Hepatocyte (in vitro differentiated cells): ENCODE results near the gene ATG13. TPM values are rescaled to one million over a fixed set of nuclear protein-coding genes. Genes with fewer than 3 reads are reported as not detected.

Experiments
- DNase-seq: peaks from one replicate; pipeline ENCODE4 v3.0.0-alpha.2; 2016; ENCODE audit warnings: low spot score
- H2AFZ ChIP-seq: fragments of 200-600 bp; sonication (generic); 2 replicates; pipeline ENCODE4 v1.6.0; 2016; ENCODE audit warnings: antibody characterized with exemption, mild to moderate bottlenecking
- H3K27ac ChIP-seq: fragments of 200-600 bp; sonication (generic); 2 replicates; pipeline ENCODE4 v1.5.1; 2016; ENCODE audit warnings: mild to moderate bottlenecking
- H3K27me3 ChIP-seq: fragments of 200-600 bp; sonication (generic); 2 replicates; pipeline ENCODE4 v1.6.1; 2016
- H3K36me3 ChIP-seq: fragments of 200-600 bp; sonication (generic); replicated peaks from 2 replicates; pipeline ENCODE4 v1.5.1; 2016; ENCODE audit warnings: low read depth; ENCODE audit not compliant: insufficient read depth
- H3K4me1 ChIP-seq: fragments of 200-600 bp; sonication (generic); 2 replicates; pipeline ENCODE4 v1.5.1; 2016; ENCODE audit warnings: mild to moderate bottlenecking, moderate library complexity; ENCODE audit not compliant: insufficient read depth
- H3K4me2 ChIP-seq: fragments of 200-600 bp; sonication (generic); 2 replicates; pipeline ENCODE4 v1.6.0; 2016
- H3K4me3 ChIP-seq: fragments of 200-600 bp; sonication (generic); 2 replicates; pipeline ENCODE4 v1.5.1; 2016; ENCODE audit warnings: mild to moderate bottlenecking
- H3K79me2 ChIP-seq: fragments of 200-600 bp; sonication (generic); 2 replicates; pipeline ENCODE4 v1.6.0; 2017; ENCODE audit warnings: mild to moderate bottlenecking
- H3K9me2 ChIP-seq: fragments of 200-600 bp; sonication (generic); replicated peaks from 2 replicates; pipeline ENCODE4 v1.6.0; 2017; ENCODE audit warnings: mild to moderate bottlenecking; ENCODE audit not compliant: insufficient read depth
- H3K9me3 ChIP-seq: fragments of 200-600 bp; sonication (generic); 2 replicates; pipeline ENCODE4 v1.5.1; 2016; ENCODE audit warnings: low read depth, mild to moderate bottlenecking
- H4K20me1 ChIP-seq: fragments of 200-600 bp; sonication (generic); 2 replicates; pipeline ENCODE4 v1.6.0; 2016; ENCODE audit warnings: mild to moderate bottlenecking; ENCODE audit not compliant: insufficient read depth, poor library complexity, severe bottlenecking
- CTCF ChIP-seq: fragments of 200-600 bp; sonication (generic); IDR thresholded peaks from 2 replicates; pipeline ENCODE4 v1.5.1; 2016; ENCODE audit warnings: antibody characterized with exemption, mild to moderate bottlenecking; ENCODE audit not compliant: poor library complexity
- EZH2 ChIP-seq: fragments of 200-600 bp; sonication (generic); IDR thresholded peaks from 2 replicates; pipeline ENCODE4 v1.6.1; 2016; ENCODE audit warnings: antibody characterized with exemption, mild to moderate bottlenecking, borderline replicate concordance
- EZH2phosphoT487 ChIP-seq: fragments of 200-600 bp; sonication (generic); IDR thresholded peaks from one replicate; pipeline ENCODE4 v1.6.1; 2018; ENCODE audit warnings: antibody characterized with exemption, mild to moderate bottlenecking, low read depth, moderate library complexity; ENCODE audit not compliant: unreplicated experiment, severe bottlenecking
- WGBS: methylation state at CpG from one replicate; pipeline ENCODE4 v1.1.6; 2016; ENCODE audit warnings: low lambda C conversion rate; ENCODE audit errors: missing lambda C conversion rate; 5-methylcytosine and 5-hydroxymethylcytosine counted together
- polyA plus RNA-seq: library from polyadenylated mRNA; unstranded; fragments of >200 nt; fragmentation: Nextera tagmentation; extraction: Ambion mirVana; gene quantifications from 2 replicates; pipeline ENCODE4 v1.2.1, GENCODE V29; 2016
- total RNA-seq: library from RNA; depleted of rRNA; stranded (reverse); fragments of >200 nt; gene quantifications from 2 replicates; pipeline ENCODE4 v1.2.3, GENCODE V29; 2014

The ATG13 gene
- total and polyA plus RNA-seq, 2 experiments from 2014 or later = 50.9 to 60.8 TPM

- H3K36me3 ChIP-seq = no peaks in the 10 kb centered on the region
- no peak overlapping the region for H2AFZ ChIP-seq
These were observed 75.1 kb downstream of the ATG13 start for GRCh38 chr11:46692450-46692849.

DNA sequence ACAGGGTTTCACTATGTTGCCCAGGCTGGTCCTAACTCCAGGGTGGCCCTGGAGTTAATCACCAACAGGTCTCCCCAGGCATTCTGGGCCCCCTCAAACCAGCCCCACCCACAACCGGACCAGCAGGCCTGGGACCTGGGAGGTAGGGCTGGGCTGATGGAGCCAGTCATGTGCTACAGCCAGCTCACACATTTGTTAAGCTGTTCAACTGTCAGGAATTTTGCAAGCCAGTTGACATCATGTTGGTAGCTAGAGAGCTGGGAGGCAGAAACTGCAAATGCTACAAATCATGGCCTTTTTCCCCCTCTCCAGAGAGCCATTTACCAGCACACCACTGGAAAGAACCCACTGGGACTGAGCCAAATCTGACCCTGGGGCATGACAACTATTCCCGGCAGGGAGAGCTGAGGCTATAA lies 76.3 kb downstream of the ATG13 start:
- no peaks in the 10 kb centered on the region for H3K27me3 ChIP-seq
- no peaks in the 10 kb centered on the region for H3K9me2 ChIP-seq
- no peaks in the 10 kb centered on the region for H3K9me3 ChIP-seq
- H2AFZ ChIP-seq = no peak overlapping the region
- H3K36me3 ChIP-seq = no peaks in the 10 kb centered on the region
- TF ChIP-seq EZH2phosphoT487 (no peak), EZH2 (no peak), CTCF (no peak)
- peak; percentile 39 for DNase-seq
- peaks cover 5% of the 10 kb centered on the region for H4K20me1 ChIP-seq
- no peak overlapping the region for H3K4me3 ChIP-seq
- whole genome bisulfite sequencing = 74% methylated on average over 2 of the region's 2 CpGs
- H3K79me2 ChIP-seq = peaks cover 15% of the 10 kb centered on the region
- H3K4me2 ChIP-seq = no peak overlapping the region
- H3K4me1 ChIP-seq = peaks cover under 1% of the 10 kb centered on the region
- no peak overlapping the region for H3K27ac ChIP-seq

More at GRCh38 chr11:46692450-46692849, 75.1 kb downstream of the ATG13 start:
- 96% methylated on average over 4 of the region's 4 CpGs for WGBS
- no peaks in the 10 kb centered on the region for H3K4me1 ChIP-seq
- no peak for DNase-seq
- no peaks in the 10 kb centered on the region for H4K20me1 ChIP-seq
- no peak overlapping the region for H3K27ac ChIP-seq
- no peaks in the 10 kb centered on the region for H3K9me2 ChIP-seq
- no peaks in the 10 kb centered on the region for H3K27me3 ChIP-seq
- no peaks in the 10 kb centered on the region for H3K9me3 ChIP-seq
- H3K79me2 ChIP-seq = peaks cover 3% of the 10 kb centered on the region
- H3K4me3 ChIP-seq = no peak overlapping the region
- no peak overlapping the region for H3K4me2 ChIP-seq
- TF ChIP-seq CTCF (no peak), EZH2 (no peak), EZH2phosphoT487 (no peak)

DNA sequence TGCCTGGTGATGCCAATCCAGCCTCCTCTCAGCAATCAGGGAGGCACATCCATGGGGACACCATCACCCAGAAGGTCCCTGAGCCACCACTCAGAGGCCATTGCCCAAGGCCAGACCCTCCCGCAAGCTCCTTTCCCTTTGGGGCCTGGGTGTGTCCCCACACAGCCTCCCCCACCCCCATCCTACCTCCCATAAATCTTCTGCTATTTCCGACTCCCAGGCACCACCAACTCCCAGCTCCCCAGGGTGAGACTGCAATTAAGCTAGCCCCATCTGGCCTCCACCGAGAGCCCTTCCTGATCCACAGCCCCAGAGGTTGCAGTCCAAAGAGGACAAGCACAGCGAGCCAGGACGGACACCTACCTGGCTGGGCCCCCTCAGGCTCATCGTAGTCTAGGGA lies 76.7 kb downstream of the ATG13 start:
- Histone ChIP-seq H3K9me2 (no peaks in the 10 kb centered on the region), H3K4me3 (no peak overlapping the region), H3K4me2 (no peak overlapping the region), H3K9me3 (no peaks in the 10 kb centered on the region), H4K20me1 (peaks cover 5% of the 10 kb centered on the region), H3K79me2 (peaks cover 19% of the 10 kb centered on the region), H3K27ac (no peak overlapping the region), H3K4me1 (peaks cover 5% of the 10 kb centered on the region), H2AFZ (no peak overlapping the region), H3K36me3 (no peaks in the 10 kb centered on the region), H3K27me3 (no peaks in the 10 kb centered on the region)
- TF ChIP-seq EZH2phosphoT487 = no peak
- TF ChIP-seq CTCF = no peak
- TF ChIP-seq EZH2 = no peak
- no peak for DNase-seq
- 86% methylated on average over 6 of the region's 6 CpGs for WGBS

DNA sequence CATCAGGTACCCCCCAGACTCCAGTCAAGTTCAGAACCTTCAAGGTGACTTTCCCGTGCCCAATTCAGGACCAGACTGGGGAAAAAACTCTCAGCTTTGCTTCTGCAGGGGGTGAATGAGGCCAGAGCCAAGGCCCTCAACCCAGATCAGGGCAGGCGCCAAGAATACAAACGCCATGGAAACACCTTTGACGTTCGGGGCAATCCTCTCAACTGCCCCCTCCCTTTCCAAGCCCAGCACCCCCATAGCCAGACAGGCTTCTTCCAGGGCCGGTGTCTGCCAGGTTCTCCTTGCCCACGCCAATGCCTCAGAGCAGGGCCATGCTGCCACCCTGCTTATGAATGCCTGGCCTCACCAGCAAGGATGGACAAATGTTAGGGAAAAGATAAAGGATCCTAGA lies 77.3 kb downstream of the ATG13 start:
- Histone ChIP-seq H3K79me2 (peaks cover 25% of the 10 kb centered on the region), H3K4me1 (peaks cover 9% of the 10 kb centered on the region)
- TF ChIP-seq EZH2 (no peak), CTCF (no peak), EZH2phosphoT487 (no peak)

More for the DNA sequence above, 77.3 kb downstream of the ATG13 start:
- Histone ChIP-seq H2AFZ (no peak overlapping the region), H3K4me3 (no peak overlapping the region), H3K9me3 (no peaks in the 10 kb centered on the region), H3K36me3 (no peaks in the 10 kb centered on the region), H3K4me2 (no peak overlapping the region), H4K20me1 (peaks cover 5% of the 10 kb centered on the region), H3K27me3 (no peaks in the 10 kb centered on the region), H3K9me2 (no peaks in the 10 kb centered on the region), H3K27ac (no peak overlapping the region)
- no peak for DNase-seq
- 98% methylated on average over 7 of the region's 7 CpGs for WGBS
